Heart right ventricle (tissue), 16 donors: Measurements from ENCODE around the gene AFF2. TPM values are rescaled to one million over a fixed set of nuclear protein-coding genes. Genes with fewer than 3 reads are reported as not detected.

Experiments
- ATAC-seq, 8 donors: fragments of 200-7000 bp; cut with Tn5 transposase; one replicate each; pipeline ENCODE4 v1.9.1; 2020; ENCODE audit warnings: mild to moderate bottlenecking in 8 of 8, moderate library complexity in 8 of 8, moderate number of reproducible peaks in 1 of 8
- DNase-seq, 2 donors: peaks; one replicate each; pipeline ENCODE4 v3.0.0-alpha.2; 2020
- H3K27ac ChIP-seq, 10 donors: fragments of 200-600 bp; sonication (generic) in 2 of 10; one replicate each; pipeline versions ENCODE4 v1.5.0 to v1.8.0; 2020 to 2022; ENCODE audit warnings: mild to moderate bottlenecking in 3 of 10
- H3K27me3 ChIP-seq, 7 donors: fragments of 200-600 bp; one replicate each; pipeline ENCODE4 v1.8.0; 2021 to 2022; ENCODE audit warnings: mild to moderate bottlenecking in 2 of 7
- H3K36me3 ChIP-seq, 9 donors: fragments of 200-600 bp; sonication (generic) in 1 of 9; one replicate each; pipeline versions ENCODE4 v1.5.0 to v1.8.0; 2020 to 2022; ENCODE audit warnings: mild to moderate bottlenecking in 2 of 9
- H3K4me1 ChIP-seq, 9 donors: fragments of 200-600 bp; sonication (generic) in 1 of 9; one replicate each; pipeline versions ENCODE4 v1.5.0 to v1.8.0; 2020 to 2022; ENCODE audit warnings: mild to moderate bottlenecking in 4 of 9
- H3K4me3 ChIP-seq, 10 donors: fragments of 200-600 bp; sonication (generic) in 2 of 10; one replicate each; pipeline versions ENCODE4 v1.5.0 to v1.8.0; 2020 to 2022; ENCODE audit warnings: mild to moderate bottlenecking in 7 of 10, moderate library complexity in 2 of 10
- H3K9me3 ChIP-seq, 11 donors: fragments of 200-600 bp in 10 of 11; sonication (generic) in 2 of 11; one replicate each; pipeline versions ENCODE4 v1.5.0 to v1.8.0; 2013 to 2022; ENCODE audit warnings: mild to moderate bottlenecking in 2 of 11, control low read depth in 1 of 11, moderate library complexity in 1 of 11
- WGBS, 2 donors: extraction: QIAGEN DNeasy Blood & Tissue Kit; methylation state at CpG; one replicate each; pipeline ENCODE4 v1.1.7; 2013; ENCODE audit warnings: inconsistent platforms in 1 of 2; 5-methylcytosine and 5-hydroxymethylcytosine counted together
- intact Hi-C, 10 donors: fragments of 100-400 bp; cut with DNase I; formaldehyde crosslinking; loops; one replicate each; pipeline versions ENCODE4 v1.11.1 to v1.14.2; 2022
- polyA plus RNA-seq, 2 donors: library from polyadenylated mRNA; stranded (reverse); fragments of 200-250 nt; gene quantifications; one replicate each; pipeline ENCODE4 v1.2.3, GENCODE V29; 2013
- total RNA-seq, 10 donors: library from RNA; stranded (reverse); fragmentation: NEBNext Ultra II Directional in 3 of 10; extraction: Animal tissue kit (Norgen Biotek cat#: 25700) in 3 of 10; gene quantifications; one replicate each; pipeline versions ENCODE4 v1.2.1 to v1.2.4, GENCODE V29; 2021 to 2023
- TF ChIP-seq, protein P1 (sequence below), 9 donors: fragments of 200-600 bp; sonication (generic) in 2 of 9; IDR thresholded peaks; one replicate each; pipeline versions ENCODE4 v1.5.0 to v1.8.0; 2021 to 2022; ENCODE audit warnings: antibody characterized with exemption in 9 of 9, mild to moderate bottlenecking in 5 of 9, moderate library complexity in 1 of 9
- donor health status: Arrhythmogenic right ventricular cardiomyopathy.
- donor health status: ischemic (EF 13 %, LVEDD 7.1; RV severe dilation, severe dysfunction).
- donor health status: healthy with polysubstance abuse.
- donor health status: DM: no; HTN: yes; CAD: no.
- donor health status: DM: no; HTN: no; CAD: no.
- donor health status: ischemic (EF 25% LVEDD 6.9; RV normal size, moderate dysfunction).
- donor health status: ischemic (EF 25% LVEDD 5.7; RV mildly dilated, moderate dysfunction).
- donor health status: healthy.
- donor health status: DM: yes; HTN: yes; CAD: no.
- donor health status: Ischemic cardiomyopathy.
- donor health status: ischemic (EF 35%, LVEDD 5.7; RV mildly dilated, moderate dysfunction).
- donor health status: nonischemic (EF 11% LVEDD 7.7; RV severe dilation, severe dysfunction).
- donor health status: DM: yes; HTN: yes; CAD: no.
- donor health status: PGD.
- donor health status: ischemic (EF 29% LVEDD 5.4; RV normal size, mild dysfunction).
- donor health status: nonischemic (EF 23%, LVEDD 6.1; RV moderate dilation, normal function).

AFF2 gene
- total and polyA plus RNA-seq, 12 donors = 0.01 to 0.59 (median 0.20) TPM; not detected in 2

DNA sequence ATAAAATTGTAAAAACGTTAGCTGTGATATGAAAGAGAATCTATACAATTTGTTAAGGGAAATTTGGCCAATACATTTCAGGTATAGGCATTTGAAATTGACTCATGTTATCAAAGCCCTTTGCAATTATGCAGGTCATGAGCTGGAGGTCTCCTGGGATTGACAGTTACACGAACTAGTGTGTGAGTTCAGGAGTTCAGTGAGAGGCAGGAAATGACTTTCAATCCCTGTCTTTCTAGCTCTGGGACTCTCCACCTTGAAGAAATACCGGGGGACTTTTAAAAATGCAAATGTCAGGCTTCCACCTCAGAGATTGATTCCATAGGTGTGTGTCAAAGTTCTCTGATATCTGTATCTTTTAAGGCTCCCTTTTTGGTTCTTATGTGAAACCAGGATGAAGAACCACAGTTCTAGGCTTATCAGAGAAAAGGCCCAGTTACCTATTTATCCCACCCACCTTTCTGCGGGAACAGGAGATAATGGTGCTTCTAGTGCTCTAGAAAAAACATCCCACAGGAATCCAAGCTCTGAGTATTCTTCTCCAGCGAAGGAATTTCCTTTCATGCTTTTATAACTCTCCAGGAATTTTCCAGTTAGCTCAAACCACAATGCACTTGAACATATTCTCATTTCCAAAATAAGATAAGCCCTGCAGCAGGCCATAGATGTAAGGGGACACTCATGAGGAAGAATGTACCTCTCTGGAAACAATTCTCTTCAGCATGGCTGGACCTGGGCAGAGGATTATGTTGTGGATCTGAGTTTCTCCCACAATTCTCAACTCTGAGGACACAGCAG is 503.6 kb downstream of the AFF2 start:
- TF ChIP-seq, protein P1, sequence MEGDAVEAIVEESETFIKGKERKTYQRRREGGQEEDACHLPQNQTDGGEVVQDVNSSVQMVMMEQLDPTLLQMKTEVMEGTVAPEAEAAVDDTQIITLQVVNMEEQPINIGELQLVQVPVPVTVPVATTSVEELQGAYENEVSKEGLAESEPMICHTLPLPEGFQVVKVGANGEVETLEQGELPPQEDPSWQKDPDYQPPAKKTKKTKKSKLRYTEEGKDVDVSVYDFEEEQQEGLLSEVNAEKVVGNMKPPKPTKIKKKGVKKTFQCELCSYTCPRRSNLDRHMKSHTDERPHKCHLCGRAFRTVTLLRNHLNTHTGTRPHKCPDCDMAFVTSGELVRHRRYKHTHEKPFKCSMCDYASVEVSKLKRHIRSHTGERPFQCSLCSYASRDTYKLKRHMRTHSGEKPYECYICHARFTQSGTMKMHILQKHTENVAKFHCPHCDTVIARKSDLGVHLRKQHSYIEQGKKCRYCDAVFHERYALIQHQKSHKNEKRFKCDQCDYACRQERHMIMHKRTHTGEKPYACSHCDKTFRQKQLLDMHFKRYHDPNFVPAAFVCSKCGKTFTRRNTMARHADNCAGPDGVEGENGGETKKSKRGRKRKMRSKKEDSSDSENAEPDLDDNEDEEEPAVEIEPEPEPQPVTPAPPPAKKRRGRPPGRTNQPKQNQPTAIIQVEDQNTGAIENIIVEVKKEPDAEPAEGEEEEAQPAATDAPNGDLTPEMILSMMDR (IDR thresholded peaks at IDR 0.05) = no peak
- Histone ChIP-seq H3K36me3 (no peaks in the 10 kb centered on the region), H3K27me3 (no peaks in the 10 kb centered on the region), H3K4me3 (no peak overlapping the region), H3K4me1 (no peaks in the 10 kb centered on the region), H3K27ac (no peak overlapping the region), H3K9me3 (no peaks in the 10 kb centered on the region)
- DNase-seq (no peak), ATAC-seq (no peak)
- 35 to 42% methylated on average over 5 of the region's 5 CpGs for WGBS, 2 donors
- intact Hi-C loops = no loop called here

DNA sequence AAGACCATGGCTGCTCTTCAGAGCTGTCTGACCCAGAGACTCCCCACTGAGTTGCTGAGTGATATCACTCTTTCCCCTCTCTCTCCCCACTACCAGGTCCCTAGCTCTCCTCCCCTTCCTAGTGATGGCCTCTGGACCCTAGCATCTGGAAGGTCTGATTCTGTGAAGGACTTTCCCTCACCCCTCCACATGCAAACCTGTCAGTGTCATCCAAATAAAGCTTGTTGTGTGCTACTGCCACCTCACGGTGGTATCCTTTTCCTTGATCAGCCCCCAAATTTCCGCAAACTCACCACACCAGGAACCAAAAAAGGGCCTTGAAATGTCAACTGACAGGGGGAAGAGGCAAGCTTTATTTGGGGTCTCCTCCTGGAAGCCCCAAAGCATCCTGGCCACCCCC is 504.5 kb downstream of the AFF2 start:
- no peak for ATAC-seq
- TF ChIP-seq, protein P1 (IDR thresholded peaks at IDR 0.05) = no peak
- 79 to 82% methylated on average over 2 of the region's 2 CpGs for WGBS, 2 donors
- Histone ChIP-seq H3K4me3 (no peak overlapping the region), H3K27ac (no peak overlapping the region), H3K4me1 (no peaks in the 10 kb centered on the region), H3K27me3 (no peaks in the 10 kb centered on the region), H3K9me3 (no peaks in the 10 kb centered on the region), H3K36me3 (no peaks in the 10 kb centered on the region)
- intact Hi-C loops = no loop called here
- no peak for DNase-seq

DNA sequence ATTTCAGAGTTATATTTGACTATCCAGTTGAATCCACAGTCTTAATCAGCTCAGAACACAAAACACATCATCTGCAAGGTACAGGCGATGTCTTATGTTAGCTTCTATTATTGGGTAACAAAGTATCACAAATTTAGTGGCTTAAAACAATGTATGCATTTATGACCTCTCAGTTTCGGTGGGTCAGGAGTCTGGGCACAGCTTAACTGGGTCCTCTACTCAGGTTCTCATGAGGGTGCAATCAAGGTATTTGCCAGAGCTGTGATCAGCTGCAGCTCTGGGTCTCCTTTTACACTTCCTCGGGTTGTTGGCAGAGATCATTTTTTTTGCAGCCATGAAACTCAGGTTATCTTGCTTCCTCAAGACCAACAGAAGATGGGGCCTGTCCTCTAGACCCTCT is 505.8 kb downstream of the AFF2 start:
- TF ChIP-seq, protein P1 (IDR thresholded peaks at IDR 0.05) = no peak
- H3K27ac ChIP-seq = no peak overlapping the region

DNA sequence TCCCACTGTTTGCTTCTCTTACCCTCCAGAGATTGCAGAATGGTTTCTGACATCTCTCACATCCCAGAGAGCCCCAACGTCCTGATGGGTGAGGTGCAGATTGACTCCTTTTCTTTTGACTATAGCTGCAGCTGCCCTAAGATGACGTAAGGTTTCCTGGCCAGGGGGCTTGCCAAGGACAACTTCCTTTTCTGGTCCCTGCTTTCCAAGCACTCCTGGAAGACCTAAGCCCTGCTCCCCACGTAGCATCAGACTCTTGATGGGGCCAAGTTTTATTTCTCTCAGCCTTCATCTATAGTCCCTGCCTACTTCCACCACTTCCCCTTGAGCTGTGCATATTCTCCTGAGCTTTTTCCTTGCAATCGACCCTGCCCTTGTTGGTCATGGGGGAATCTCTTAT is 507.0 kb downstream of the AFF2 start:
- ATAC-seq = peak in 4 of 8 donors; percentile 8 to 38 (median 27)
- 29 to 40% methylated on average over 4 of the region's 4 CpGs for WGBS, 2 donors
- H3K4me1 ChIP-seq = no peaks in the 10 kb centered on the region
- intact Hi-C loops = no loop called here
- TF ChIP-seq, protein P1 (IDR thresholded peaks at IDR 0.05) = no peak
- H3K9me3 ChIP-seq = no peaks in the 10 kb centered on the region
- no peaks in the 10 kb centered on the region for H3K27me3 ChIP-seq
- H3K4me3 ChIP-seq = no peak overlapping the region
- no peak overlapping the region for H3K27ac ChIP-seq
- peak in 1 of 2 donors; percentile 3 for DNase-seq
- H3K36me3 ChIP-seq = no peaks in the 10 kb centered on the region

More for the DNA sequence above, 505.8 kb downstream of the AFF2 start:
- no peak overlapping the region for H3K4me3 ChIP-seq
- no peak for DNase-seq
- no peaks in the 10 kb centered on the region for H3K27me3 ChIP-seq
- WGBS, 2 donors = 82 to 91% methylated on average over 3 of the region's 3 CpGs
- no peaks in the 10 kb centered on the region for H3K4me1 ChIP-seq
- intact Hi-C loops = no loop called here
- H3K36me3 ChIP-seq = no peaks in the 10 kb centered on the region
- H3K9me3 ChIP-seq = no peaks in the 10 kb centered on the region
- ATAC-seq = no peak
